ENCODE data around the gene TMEM63C.
"Not testable (repeated sequence)": the region's sequence is repeated elsewhere in the genome, so short reads cannot be mapped to it uniquely, and the experiment has no call there.

Gene TMEM63C

GRCh38 chr14:77158882-77159255 is 22.7 kb upstream of the TMEM63C start:
- Histone ChIP-seq H3K27ac (no peak overlapping the region), H3K4me2 (no peak overlapping the region), H3K36me3 (ENCODE audit: insufficient read depth) (no peaks in the 10 kb centered on the region), H3K4me1 (ENCODE audit: low read depth, poor library complexity, severe bottlenecking) (no peaks in the 10 kb centered on the region), H3K4me3 (IDR thresholded peaks at IDR 0.05; ENCODE audit: insufficient read depth, low read depth, low read length) (no peak overlapping the region), H3K27me3 (ENCODE audit: insufficient read depth, low read depth) (no peaks in the 10 kb centered on the region), H4K20me1 (ENCODE audit: insufficient read depth) (no peaks in the 10 kb centered on the region), H3K9ac (no peak overlapping the region), H2AFZ (ENCODE audit: low read depth) (no peak overlapping the region), H3K79me2 (ENCODE audit: insufficient read depth, low read depth) (no peaks in the 10 kb centered on the region)
- no peak for TF ChIP-seq CTCF (conservative IDR thresholded peaks at IDR 0.05; ENCODE audit: low read depth, low read length)

GRCh38 chr14:77161011-77161410 is 20.6 kb upstream of the TMEM63C start:
- Histone ChIP-seq H3K36me3 (ENCODE audit: insufficient read depth) (no peaks in the 10 kb centered on the region), H3K9ac (no peak overlapping the region), H3K79me2 (ENCODE audit: insufficient read depth, low read depth) (no peaks in the 10 kb centered on the region), H3K27me3 (ENCODE audit: insufficient read depth, low read depth) (no peaks in the 10 kb centered on the region), H3K4me1 (ENCODE audit: low read depth, poor library complexity, severe bottlenecking) (no peaks in the 10 kb centered on the region), H3K4me3 (IDR thresholded peaks at IDR 0.05; ENCODE audit: insufficient read depth, low read depth, low read length) (no peak overlapping the region), H2AFZ (ENCODE audit: low read depth) (no peak overlapping the region), H3K27ac (no peak overlapping the region), H3K4me2 (no peak overlapping the region), H4K20me1 (ENCODE audit: insufficient read depth) (no peaks in the 10 kb centered on the region)
- no peak for TF ChIP-seq CTCF (conservative IDR thresholded peaks at IDR 0.05; ENCODE audit: low read depth, low read length)

- no peak overlapping the region for H2AFZ ChIP-seq (ENCODE audit: low read depth)
- H4K20me1 ChIP-seq (ENCODE audit: insufficient read depth) = no peaks in the 10 kb centered on the region
- no peak for TF ChIP-seq CTCF (conservative IDR thresholded peaks at IDR 0.05; ENCODE audit: low read depth, low read length)
- no peaks in the 10 kb centered on the region for H3K27me3 ChIP-seq (ENCODE audit: insufficient read depth, low read depth)
- H3K4me2 ChIP-seq = no peak overlapping the region
- H3K79me2 ChIP-seq (ENCODE audit: insufficient read depth, low read depth) = no peaks in the 10 kb centered on the region
- H3K4me3 ChIP-seq (IDR thresholded peaks at IDR 0.05; ENCODE audit: insufficient read depth, low read depth, low read length) = no peak overlapping the region
- H3K27ac ChIP-seq = no peak overlapping the region
- H3K36me3 ChIP-seq (ENCODE audit: insufficient read depth) = no peaks in the 10 kb centered on the region
- H3K4me1 ChIP-seq (ENCODE audit: low read depth, poor library complexity, severe bottlenecking) = no peaks in the 10 kb centered on the region
- H3K9ac ChIP-seq = no peak overlapping the region
These were observed 11.6 kb upstream of the TMEM63C start for GRCh38 chr14:77170045-77170444.

- Histone ChIP-seq H3K36me3 (ENCODE audit: insufficient read depth) (no peaks in the 10 kb centered on the region), H3K9ac (no peak overlapping the region), H3K27ac (no peak overlapping the region), H3K4me2 (no peak overlapping the region), H4K20me1 (ENCODE audit: insufficient read depth) (no peaks in the 10 kb centered on the region), H3K4me1 (ENCODE audit: low read depth, poor library complexity, severe bottlenecking) (no peaks in the 10 kb centered on the region), H3K79me2 (ENCODE audit: insufficient read depth, low read depth) (no peaks in the 10 kb centered on the region), H3K27me3 (ENCODE audit: insufficient read depth, low read depth) (no peaks in the 10 kb centered on the region), H2AFZ (ENCODE audit: low read depth) (no peak overlapping the region), H3K4me3 (IDR thresholded peaks at IDR 0.05; ENCODE audit: insufficient read depth, low read depth, low read length) (no peak overlapping the region)
- no peak for TF ChIP-seq CTCF (conservative IDR thresholded peaks at IDR 0.05; ENCODE audit: low read depth, low read length)
These were observed 8.7 kb upstream of the TMEM63C start for GRCh38 chr14:77172916-77173315.

GRCh38 chr14:77173911-77174617 is 7.5 kb upstream of the TMEM63C start:
- not testable (repeated sequence) for H3K36me3 ChIP-seq (ENCODE audit: insufficient read depth); H3K4me2 ChIP-seq; H3K27ac ChIP-seq; H3K9ac ChIP-seq; H4K20me1 ChIP-seq (ENCODE audit: insufficient read depth); H3K4me1 ChIP-seq (ENCODE audit: low read depth, poor library complexity, severe bottlenecking); H3K79me2 ChIP-seq (ENCODE audit: insufficient read depth, low read depth); H3K27me3 ChIP-seq (ENCODE audit: insufficient read depth, low read depth); H2AFZ ChIP-seq (ENCODE audit: low read depth); H3K4me3 ChIP-seq (IDR thresholded peaks at IDR 0.05; ENCODE audit: insufficient read depth, low read depth, low read length)
